A673 (cell line): ENCODE results near the gene E2F7. TPM values are rescaled to one million over a fixed set of nuclear protein-coding genes. Genes with fewer than 3 reads are reported as not detected.

Experiments
- BruUV-seq: library from RNA; stranded (reverse); fragments of 400-500 nt; replicated peaks from 2 replicates; lab custom pipeline; 2021; lab: Mats Ljungman, UMichigan
- CTCF ChIA-PET: fragments of 300-600 bp; sonication (Branson Sonifier 250); formaldehyde crosslinking; loops from one replicate; lab custom pipeline; 2022; ENCODE audit warnings: antibody characterized with exemption; lab: Charles Lee
- POLR2A ChIA-PET: fragments of 300-600 bp; sonication (Branson Sonifier 250); formaldehyde crosslinking; loops from one replicate; lab custom pipeline; 2022; ENCODE audit warnings: antibody characterized with exemption; ENCODE audit not compliant: low non-redundant PET; lab: Charles Lee
- DNase-seq: peaks from one replicate; pipeline ENCODE4 v3.0.0-alpha.2; 2015; ENCODE audit warnings: low spot score
- H3K27ac ChIP-seq: fragments of 200-600 bp; sonication (generic); 2 replicates; pipeline ENCODE4 v1.5.1; 2016; ENCODE audit warnings: mixed run types, low read depth, mild to moderate bottlenecking, mixed read lengths, antibody characterized with exemption, low read length; ENCODE audit not compliant: poor library complexity, severe bottlenecking
- H3K27me3 ChIP-seq: fragments of 200-600 bp; sonication (generic); replicated peaks from 2 replicates; pipeline ENCODE4 v1.6.1; 2017; ENCODE audit warnings: mixed run types, low read depth, mild to moderate bottlenecking, mixed read lengths, antibody characterized with exemption, low read length; ENCODE audit not compliant: insufficient read depth, poor library complexity
- H3K36me3 ChIP-seq: fragments of 200-600 bp; sonication (generic); 2 replicates; pipeline ENCODE4 v1.6.1; 2016; ENCODE audit warnings: mixed run types, mild to moderate bottlenecking, mixed read lengths, antibody characterized with exemption, low read length; ENCODE audit not compliant: insufficient read depth, poor library complexity, severe bottlenecking
- H3K4me1 ChIP-seq: fragments of 200-600 bp; sonication (generic); 2 replicates; pipeline ENCODE4 v1.6.1; 2017; ENCODE audit warnings: mixed run types, mild to moderate bottlenecking, mixed read lengths, antibody characterized with exemption, low read length; ENCODE audit not compliant: insufficient read depth, poor library complexity, severe bottlenecking
- H3K4me3 ChIP-seq: fragments of 200-600 bp; sonication (generic); 2 replicates; pipeline ENCODE4 v1.5.1; 2016; ENCODE audit warnings: low read depth, mixed run types, mild to moderate bottlenecking, mixed read lengths, low read length; ENCODE audit not compliant: poor library complexity, severe bottlenecking
- H3K9me3 ChIP-seq: fragments of 200-600 bp; sonication (generic); 2 replicates; pipeline ENCODE4 v1.6.1; 2016; ENCODE audit warnings: mixed run types, low read depth, mild to moderate bottlenecking, mixed read lengths, antibody characterized with exemption, low read length; ENCODE audit not compliant: poor library complexity, severe bottlenecking
- EZH2 ChIP-seq: fragments of 200-600 bp; sonication (generic); IDR thresholded peaks from 2 replicates; pipeline ENCODE4 v1.6.1; 2017; ENCODE audit warnings: borderline replicate concordance, low read depth, mild to moderate bottlenecking, mixed read lengths, antibody characterized with exemption, low read length; ENCODE audit not compliant: poor library complexity, severe bottlenecking
- intact Hi-C: fragments of 100-400 bp; cut with micrococcal nuclease; formaldehyde crosslinking; loops from one replicate; pipeline ENCODE4 v1.10.0; 2022; ENCODE audit not compliant: unreplicated experiment
- total RNA-seq: library from RNA; stranded (reverse); gene quantifications from 2 replicates; pipeline ENCODE4 v1.2.3, GENCODE V29; 2021
- TF ChIP-seq, protein P1 (sequence below): fragments of 300-800, 200-600 bp; sonication (generic); conservative IDR thresholded peaks from 2 replicates; pipeline ENCODE4 v1.5.1; 2017; ENCODE audit warnings: low read depth, mild to moderate bottlenecking, antibody characterized with exemption, low read length, moderate library complexity, mixed read lengths

E2F7 gene
- total RNA-seq, 1 experiment from 2014 or later: 26.7 TPM

DNA sequence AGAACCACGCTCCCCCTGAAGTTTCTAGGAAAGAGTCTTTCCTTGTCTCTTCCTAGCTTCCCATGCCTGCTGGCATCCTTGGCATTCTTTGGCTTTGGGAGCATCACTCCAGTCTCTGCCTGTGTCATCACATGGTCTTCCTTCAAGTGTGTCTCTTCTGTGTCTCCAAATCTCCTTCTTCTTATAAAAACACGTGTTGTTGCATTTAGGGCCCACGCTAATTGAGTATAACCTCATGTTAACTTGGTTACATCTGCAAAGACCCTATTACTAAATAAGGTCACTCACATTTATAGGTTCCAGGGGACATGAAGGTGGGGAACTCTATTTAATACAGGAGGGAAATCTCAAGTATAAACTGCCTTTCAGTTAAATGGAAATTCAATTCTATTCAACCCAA, 63.0 kb downstream of the E2F7 start:
- ChIA-PET CTCF (no interaction called here), POLR2A (no interaction called here)
- Histone ChIP-seq H3K9me3 (no peaks in the 10 kb centered on the region), H3K4me1 (no peaks in the 10 kb centered on the region), H3K27ac (no peak overlapping the region), H3K36me3 (no peaks in the 10 kb centered on the region), H3K27me3 (no peaks in the 10 kb centered on the region), H3K4me3 (no peak overlapping the region)
- no peak for DNase-seq
- no TSS peak for BruUV-seq
- intact Hi-C loops: no loop called here
- no peak for TF ChIP-seq EZH2
- TF ChIP-seq, protein P1, sequence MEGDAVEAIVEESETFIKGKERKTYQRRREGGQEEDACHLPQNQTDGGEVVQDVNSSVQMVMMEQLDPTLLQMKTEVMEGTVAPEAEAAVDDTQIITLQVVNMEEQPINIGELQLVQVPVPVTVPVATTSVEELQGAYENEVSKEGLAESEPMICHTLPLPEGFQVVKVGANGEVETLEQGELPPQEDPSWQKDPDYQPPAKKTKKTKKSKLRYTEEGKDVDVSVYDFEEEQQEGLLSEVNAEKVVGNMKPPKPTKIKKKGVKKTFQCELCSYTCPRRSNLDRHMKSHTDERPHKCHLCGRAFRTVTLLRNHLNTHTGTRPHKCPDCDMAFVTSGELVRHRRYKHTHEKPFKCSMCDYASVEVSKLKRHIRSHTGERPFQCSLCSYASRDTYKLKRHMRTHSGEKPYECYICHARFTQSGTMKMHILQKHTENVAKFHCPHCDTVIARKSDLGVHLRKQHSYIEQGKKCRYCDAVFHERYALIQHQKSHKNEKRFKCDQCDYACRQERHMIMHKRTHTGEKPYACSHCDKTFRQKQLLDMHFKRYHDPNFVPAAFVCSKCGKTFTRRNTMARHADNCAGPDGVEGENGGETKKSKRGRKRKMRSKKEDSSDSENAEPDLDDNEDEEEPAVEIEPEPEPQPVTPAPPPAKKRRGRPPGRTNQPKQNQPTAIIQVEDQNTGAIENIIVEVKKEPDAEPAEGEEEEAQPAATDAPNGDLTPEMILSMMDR: no peak

DNA sequence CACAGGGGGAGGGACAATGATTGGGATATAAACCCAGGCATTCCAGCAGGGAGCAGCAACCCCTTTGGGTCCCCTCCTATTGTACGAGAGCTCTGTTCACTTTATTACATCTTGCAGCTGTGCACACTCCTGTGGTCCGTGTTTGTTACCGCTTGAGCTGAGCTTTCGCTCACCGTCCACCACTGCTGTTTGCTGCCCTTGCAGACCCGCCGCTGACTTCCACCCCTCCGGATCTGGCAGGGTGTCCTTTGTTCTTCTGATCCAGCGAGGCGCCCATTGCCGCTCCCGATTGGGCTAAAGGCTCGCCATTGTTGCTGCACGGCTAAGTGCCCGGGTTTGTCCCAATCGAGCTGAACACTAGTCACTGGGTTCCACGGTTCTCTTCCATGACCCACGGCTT, 64.1 kb downstream of the E2F7 start:
- H3K36me3 ChIP-seq: no peaks in the 10 kb centered on the region
- ChIA-PET CTCF (no interaction called here), POLR2A (no interaction called here)
- no peaks in the 10 kb centered on the region for H3K4me1 ChIP-seq
- no peak overlapping the region for H3K4me3 ChIP-seq
- no peak overlapping the region for H3K27ac ChIP-seq
- no peak for DNase-seq
- TF ChIP-seq, protein P1: no peak
- no peak for TF ChIP-seq EZH2
- H3K27me3 ChIP-seq: no peaks in the 10 kb centered on the region
- intact Hi-C loops: no loop called here
- H3K9me3 ChIP-seq: no peaks in the 10 kb centered on the region
- BruUV-seq: no TSS peak

- intact Hi-C loops: no loop called here
- no peaks in the 10 kb centered on the region for H3K9me3 ChIP-seq
- no peaks in the 10 kb centered on the region for H3K27me3 ChIP-seq
- BruUV-seq: no TSS peak
- ChIA-PET POLR2A (interaction anchor here (0.5 kb wide), 1 partner anchor 82 kb away, joined by 3 read pairs; no protein-coding TSS in a partner anchor), CTCF (no interaction called here)
- TF ChIP-seq, protein P1: no peak
- no peak for TF ChIP-seq EZH2
- H3K4me3 ChIP-seq: no peak overlapping the region
- no peak overlapping the region for H3K27ac ChIP-seq
- H3K36me3 ChIP-seq: no peaks in the 10 kb centered on the region
- no peaks in the 10 kb centered on the region for H3K4me1 ChIP-seq
- no peak for DNase-seq
These were observed 66.3 kb downstream of the E2F7 start for GRCh38 chr12:76998908-76999556.
